Measurements from ENCODE around the gene HACL1. TPM values are rescaled to one million over a fixed set of nuclear protein-coding genes. Genes with fewer than 3 reads are reported as not detected.

HACL1 gene
- polyA plus RNA-seq (ENCODE audit: insufficient read length): 6.9 TPM

GRCh38 chr3:15601399-15602145 is at the start of gene HACL1, which contains the start of gene BTD:
HACL1 (minus strand) TSS chr3:15601569; CDS start chr3:15601463, 106 bp downstream.
BTD (plus strand) TSS chr3:15601745; CDS start chr3:15635440, 33,695 bp downstream.
- DNase-seq (ENCODE audit: low read depth): peak; percentile 99

GRCh38 chr3:15649858-15650257 is 48.5 kb upstream of the HACL1 start:
- DNase-seq (ENCODE audit: low read depth): no peak

- DNase-seq (ENCODE audit: low read depth): no peak
Observed at GRCh38 chr3:15649341-15649740, 48.0 kb upstream of the HACL1 start.

- DNase-seq (ENCODE audit: low read depth): no peak
Observed at GRCh38 chr3:15647611-15648167, 46.3 kb upstream of the HACL1 start.

GRCh38 chr3:15646851-15647511 is 45.6 kb upstream of the HACL1 start:
- no peak for DNase-seq (ENCODE audit: low read depth)

GRCh38 chr3:15645740-15646501 is 44.6 kb upstream of the HACL1 start:
- no peak for DNase-seq (ENCODE audit: low read depth)

GRCh38 chr3:15645246-15645645 is 43.9 kb upstream of the HACL1 start:
- no peak for DNase-seq (ENCODE audit: low read depth)

- no peak for DNase-seq (ENCODE audit: low read depth)
Observed at GRCh38 chr3:15638891-15639262, 37.5 kb upstream of the HACL1 start.

GRCh38 chr3:15638193-15638890 is 37.0 kb upstream of the HACL1 start:
- DNase-seq (ENCODE audit: low read depth): no peak

- DNase-seq (ENCODE audit: low read depth): no peak
Observed at GRCh38 chr3:15637131-15637951, 36.0 kb upstream of the HACL1 start.

GRCh38 chr3:15636028-15636709 is 34.8 kb upstream of the HACL1 start:
- DNase-seq (ENCODE audit: low read depth): no peak

GRCh38 chr3:15635121-15635661 is 33.8 kb upstream of the HACL1 start:
- DNase-seq (ENCODE audit: low read depth): no peak

GRCh38 chr3:15634671-15635070 is 33.3 kb upstream of the HACL1 start:
- DNase-seq (ENCODE audit: low read depth): no peak

GRCh38 chr3:15633766-15634598 is 32.6 kb upstream of the HACL1 start:
- DNase-seq (ENCODE audit: low read depth): no peak

GRCh38 chr3:15633159-15633558 is 31.8 kb upstream of the HACL1 start:
- DNase-seq (ENCODE audit: low read depth): no peak

- DNase-seq (ENCODE audit: low read depth): no peak
Observed at GRCh38 chr3:15632212-15632580, 30.8 kb upstream of the HACL1 start.

GRCh38 chr3:15631426-15632211 is 30.2 kb upstream of the HACL1 start:
- DNase-seq (ENCODE audit: low read depth): no peak
